SK-N-MC (cell line): Measurements from ENCODE around the gene HAPLN3.
A peak's percentile ranks its signal among the peaks of the same experiment; 100 is the strongest.

Source experiments
- DNase-seq: peaks from one replicate; pipeline ENCODE4 v3.0.0-alpha.2; 2011; ENCODE audit warnings: low read depth, low spot score
- H3K27ac ChIP-seq: fragments of 200-600 bp; sonication (generic); 2 replicates; pipeline ENCODE4 v1.5.1; 2016; ENCODE audit warnings: mixed run types
- H3K36me3 ChIP-seq: fragments of 200-600 bp; sonication (generic); 2 replicates; pipeline ENCODE4 v1.6.1; 2017; ENCODE audit warnings: antibody characterized with exemption, low read length, mixed read lengths; ENCODE audit not compliant: insufficient read depth
- H3K4me3 ChIP-seq: fragments of 200-600 bp; sonication (generic); 2 replicates; pipeline ENCODE4 v1.5.1; 2016
- H3K9ac ChIP-seq: fragments of 200-600 bp; sonication (generic); 2 replicates; pipeline ENCODE4 v1.8.0; 2017; ENCODE audit warnings: mixed run types, mixed read lengths; ENCODE audit not compliant: insufficient read length
- H3K9me3 ChIP-seq: fragments of 200-600 bp; sonication (generic); 2 replicates; pipeline ENCODE4 v1.6.1; 2017; ENCODE audit warnings: low read depth, mild to moderate bottlenecking, antibody characterized with exemption, low read length, moderate library complexity, mixed read lengths
- EZH2 ChIP-seq: fragments of 200-600 bp; sonication (generic); IDR thresholded peaks from one replicate; pipeline ENCODE4 v1.6.1; 2017; ENCODE audit warnings: antibody characterized with exemption
- FOXP2 ChIP-seq: optimal IDR thresholded peaks from 2 replicates; pipeline ENCODE3; 2011; ENCODE audit warnings: mild to moderate bottlenecking, moderate library complexity; ENCODE audit not compliant: insufficient read depth; ENCODE audit errors: extremely low read length, control extremely low read depth
- POLR2AphosphoS5 ChIP-seq: IDR thresholded peaks from 2 replicates; pipeline ENCODE4 v1.6.1; 2012; ENCODE audit warnings: mild to moderate bottlenecking, low read depth, low read length, borderline replicate concordance

The HAPLN3 gene

GRCh38 chr15:88841236-88841635 is 54.1 kb downstream of the HAPLN3 start:
- Histone ChIP-seq H3K4me3 (no peak overlapping the region), H3K9ac (no peak overlapping the region), H3K36me3 (no peaks in the 10 kb centered on the region), H3K27ac (no peak overlapping the region), H3K9me3 (no peaks in the 10 kb centered on the region)
- DNase-seq: no peak
- TF ChIP-seq POLR2AphosphoS5 (no peak), EZH2 (no peak), FOXP2 (no peak)

- Histone ChIP-seq H3K36me3 (no peaks in the 10 kb centered on the region), H3K4me3 (no peak overlapping the region), H3K9ac (no peak overlapping the region), H3K27ac (no peak overlapping the region), H3K9me3 (no peaks in the 10 kb centered on the region)
- no peak for DNase-seq
- TF ChIP-seq EZH2 (no peak), FOXP2 (no peak), POLR2AphosphoS5 (no peak)
Observed at GRCh38 chr15:88839961-88840360, 55.4 kb downstream of the HAPLN3 start.

DNA sequence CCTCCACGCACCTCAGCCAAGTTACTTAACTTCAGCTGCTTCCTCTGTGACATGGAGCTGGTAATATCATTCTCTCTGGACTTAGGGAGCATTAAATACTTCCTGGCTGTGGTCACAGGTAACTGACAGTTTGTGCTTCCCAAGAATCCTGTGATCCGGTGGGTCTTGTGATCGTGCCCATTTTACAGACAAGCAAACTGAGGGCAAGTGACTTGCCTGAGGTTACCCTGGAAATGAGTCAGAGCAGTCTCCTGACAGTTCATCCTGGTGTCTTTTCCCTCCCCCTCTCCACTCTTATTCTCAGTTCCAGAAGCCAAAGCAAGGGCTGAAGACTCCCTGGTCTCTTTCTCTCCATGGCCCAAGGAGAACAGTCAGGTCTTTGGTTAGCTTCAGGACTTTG is 56.2 kb downstream of the HAPLN3 start:
- Histone ChIP-seq H3K9me3 (no peaks in the 10 kb centered on the region), H3K9ac (no peak overlapping the region), H3K27ac (no peak overlapping the region), H3K36me3 (no peaks in the 10 kb centered on the region), H3K4me3 (no peak overlapping the region)
- no peak for TF ChIP-seq FOXP2
- TF ChIP-seq POLR2AphosphoS5: no peak
- TF ChIP-seq EZH2: no peak
- DNase-seq: no peak

GRCh38 chr15:88838667-88839066 is 56.7 kb downstream of the HAPLN3 start:
- Histone ChIP-seq H3K27ac (no peak overlapping the region), H3K9ac (no peak overlapping the region), H3K4me3 (no peak overlapping the region), H3K36me3 (no peaks in the 10 kb centered on the region), H3K9me3 (no peaks in the 10 kb centered on the region)
- no peak for TF ChIP-seq EZH2
- no peak for TF ChIP-seq FOXP2
- no peak for TF ChIP-seq POLR2AphosphoS5
- DNase-seq: no peak

DNA sequence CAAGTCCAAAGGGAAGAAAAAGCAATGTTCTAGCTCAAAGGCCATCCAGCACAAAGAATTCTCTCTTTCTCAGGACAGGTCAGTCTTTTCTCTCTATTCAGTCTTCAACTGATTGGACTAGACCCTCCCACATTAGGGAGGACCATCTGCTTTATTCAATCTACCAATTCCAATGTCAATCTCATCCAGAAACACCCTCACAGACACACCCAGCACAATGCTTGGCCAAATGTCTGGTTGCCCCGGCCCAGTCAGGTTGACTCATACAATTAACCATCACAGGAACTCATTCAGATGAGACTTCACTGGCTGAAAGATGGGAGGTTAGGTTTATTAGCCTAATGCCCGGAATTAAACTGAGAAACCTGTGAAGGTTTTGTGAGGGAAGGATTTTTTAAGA is 59.7 kb downstream of the HAPLN3 start:
- DNase-seq: no peak
- H3K27ac ChIP-seq: no peak overlapping the region
- H3K4me3 ChIP-seq: no peak overlapping the region
- no peak overlapping the region for H3K9ac ChIP-seq
- TF ChIP-seq EZH2 (no peak), FOXP2 (no peak), POLR2AphosphoS5 (no peak)
- no peaks in the 10 kb centered on the region for H3K36me3 ChIP-seq
- no peaks in the 10 kb centered on the region for H3K9me3 ChIP-seq

DNA sequence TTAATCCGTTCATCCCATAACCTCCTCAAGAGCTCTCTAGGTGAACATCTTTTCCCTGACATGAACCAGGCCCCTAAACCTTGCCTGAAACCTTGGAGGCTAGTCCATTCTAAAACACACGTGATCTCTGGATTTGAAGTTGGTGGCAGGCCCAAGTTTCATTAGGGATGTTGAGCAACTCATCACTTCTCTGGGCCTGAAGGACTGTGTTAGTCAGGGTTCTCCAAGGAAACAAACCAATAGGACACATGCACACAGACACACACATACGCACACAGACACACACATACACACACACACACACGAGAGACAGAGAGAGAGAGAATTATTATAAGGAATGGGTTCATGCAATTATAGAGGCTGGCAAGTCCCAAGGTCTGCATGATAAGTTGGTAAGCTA is 60.2 kb downstream of the HAPLN3 start:
- TF ChIP-seq FOXP2 (no peak), EZH2 (no peak), POLR2AphosphoS5 (no peak)
- no peak for DNase-seq
- no peak overlapping the region for H3K4me3 ChIP-seq

DNA sequence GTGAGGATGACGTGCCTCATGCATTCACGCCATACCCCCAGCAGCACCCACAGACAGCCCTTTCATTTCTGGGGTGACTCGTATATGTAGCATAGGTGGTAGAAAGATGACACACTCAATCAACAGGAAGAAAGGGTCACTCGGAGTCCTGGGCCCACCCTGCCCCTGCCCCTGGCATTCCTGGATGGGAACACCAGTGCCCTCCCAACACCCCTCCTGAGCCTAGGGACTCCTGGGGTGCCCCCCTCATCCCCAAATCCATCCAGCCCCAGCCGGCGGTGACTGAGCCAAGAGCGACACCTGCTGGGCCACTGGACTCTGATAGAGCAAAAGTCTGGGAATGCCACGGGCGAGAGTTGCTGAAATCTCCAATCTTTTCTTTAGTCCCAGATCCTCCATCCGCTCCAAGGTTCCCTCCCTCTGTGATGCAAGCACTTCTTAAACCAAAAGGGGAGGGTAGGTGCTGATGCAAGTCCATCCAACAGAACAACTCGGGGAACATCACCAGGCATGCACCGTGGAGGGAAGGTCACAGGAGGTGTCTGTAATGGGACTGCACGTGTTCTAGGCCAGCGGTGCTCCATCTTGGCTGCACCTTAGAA is 61.0 kb downstream of the HAPLN3 start:
- Histone ChIP-seq H3K9ac (no peak overlapping the region), H3K9me3 (no peaks in the 10 kb centered on the region), H3K4me3 (no peak overlapping the region), H3K27ac (no peak overlapping the region), H3K36me3 (no peaks in the 10 kb centered on the region)
- DNase-seq: no peak
- TF ChIP-seq POLR2AphosphoS5: no peak

More for the DNA sequence above, 60.2 kb downstream of the HAPLN3 start:
- Histone ChIP-seq H3K9ac (no peak overlapping the region), H3K9me3 (no peaks in the 10 kb centered on the region), H3K36me3 (no peaks in the 10 kb centered on the region), H3K27ac (no peak overlapping the region)

GRCh38 chr15:88833731-88834100 is 61.6 kb downstream of the HAPLN3 start:
- no peak overlapping the region for H3K27ac ChIP-seq
- peak overlapping the region; percentile 32 for H3K9ac ChIP-seq
- H3K9me3 ChIP-seq: no peaks in the 10 kb centered on the region
- no peak for DNase-seq
- TF ChIP-seq FOXP2 (no peak), EZH2 (no peak)
- H3K4me3 ChIP-seq: no peak overlapping the region
- H3K36me3 ChIP-seq: no peaks in the 10 kb centered on the region
